PC-3 (cell line): ENCODE data around the gene IGF2BP2.

Experiments used
- CTCF ChIP-seq: fragments of 300-600 bp; sonication (generic); conservative IDR thresholded peaks from 2 replicates; pipeline ENCODE4 v1.5.1; 2017; ENCODE audit warnings: antibody characterized with exemption, low read depth, mild to moderate bottlenecking, low read length
- EZH2 ChIP-seq: fragments of 300-600 bp; sonication (generic); IDR thresholded peaks from one replicate; pipeline ENCODE4 v1.6.1; 2017; ENCODE audit warnings: antibody characterized with exemption, mild to moderate bottlenecking, low read length; ENCODE audit not compliant: unreplicated experiment

- TF ChIP-seq CTCF (no peak), EZH2 (no peak)
Observed at GRCh38 chr3:185852635-185853034, 27.8 kb upstream of the IGF2BP2 start.
